AG04449 (cell line): ENCODE data around the gene ANKFN1.
A peak's percentile ranks its signal among the peaks of the same experiment; 100 is the strongest.

Experiments used
- CTCF ChIA-PET: fragments of 350-600 bp; formaldehyde crosslinking; extraction: SDS; loops from one replicate; lab custom pipeline; 2021; ENCODE audit warnings: antibody characterized with exemption; lab: Yijun Ruan, JAX
- POLR2A ChIA-PET: fragments of 400-600, 350-600 bp; formaldehyde crosslinking; extraction: SDS; loops from one replicate; lab custom pipeline; 2020; ENCODE audit warnings: antibody characterized with exemption, inconsistent platforms; lab: Yijun Ruan, JAX
- DNase-seq: peaks from one replicate; pipeline ENCODE4 v3.0.0-alpha.2; 2010; ENCODE audit warnings: low read depth, low spot score
- H3K4me3 ChIP-seq: 2 replicates; pipeline ENCODE4 v1.5.1; 2011; ENCODE audit warnings: low read depth, mild to moderate bottlenecking, control low read depth, low read length
- CTCF ChIP-seq: IDR thresholded peaks from one replicate; pipeline ENCODE4 v1.5.1; 2011; ENCODE audit warnings: mild to moderate bottlenecking, moderate library complexity, low read length, control low read depth, inconsistent platforms; ENCODE audit not compliant: insufficient read depth; ENCODE audit errors: missing control alignments

Gene ANKFN1

GRCh38 chr17:56416682-56417351 lies 263.5 kb downstream of the ANKFN1 start:
- no peak for TF ChIP-seq CTCF
- no peak for DNase-seq
- H3K4me3 ChIP-seq, result no peak overlapping the region
- CTCF ChIA-PET, result interaction anchor here (1.5 kb wide), 1 partner anchor 364 kb away, joined by 4 read pairs; no protein-coding TSS in a partner anchor
- POLR2A ChIA-PET, result no interaction called here

GRCh38 chr17:56424005-56424404 lies 270.7 kb downstream of the ANKFN1 start:
- no peak for TF ChIP-seq CTCF
- CTCF ChIA-PET, result no interaction called here
- POLR2A ChIA-PET, result no interaction called here

GRCh38 chr17:56424543-56425044 lies 271.3 kb downstream of the ANKFN1 start:
- no peak for DNase-seq
- ChIA-PET CTCF (no interaction called here), POLR2A (no interaction called here)
- H3K4me3 ChIP-seq, result no peak overlapping the region
- TF ChIP-seq CTCF, result no peak

More at GRCh38 chr17:56424005-56424404, 270.7 kb downstream of the ANKFN1 start:
- H3K4me3 ChIP-seq, result no peak overlapping the region
- DNase-seq, result no peak

- ChIA-PET POLR2A (no interaction called here), CTCF (no interaction called here)
- TF ChIP-seq CTCF, result no peak
- H3K4me3 ChIP-seq, result no peak overlapping the region
- no peak for DNase-seq
Measured at GRCh38 chr17:56425483-56425882, 272.2 kb downstream of the ANKFN1 start.

- DNase-seq, result no peak
- CTCF ChIA-PET, result no interaction called here
- H3K4me3 ChIP-seq, result no peak overlapping the region
- POLR2A ChIA-PET, result no interaction called here
- no peak for TF ChIP-seq CTCF
Measured at GRCh38 chr17:56426901-56427300, 273.6 kb downstream of the ANKFN1 start.

- H3K4me3 ChIP-seq, result no peak overlapping the region
- DNase-seq, result peak; percentile 14
- CTCF ChIA-PET, result interaction anchor here (1.2 kb wide), 1 partner anchor 48 kb away, joined by 3 read pairs; no protein-coding TSS in a partner anchor
- POLR2A ChIA-PET, result no interaction called here
- TF ChIP-seq CTCF, result no peak
Measured at GRCh38 chr17:56431736-56432135, 278.5 kb downstream of the ANKFN1 start.
